H1 (cell line): Measurements from ENCODE around the gene LRRC63. TPM values are rescaled to one million over a fixed set of nuclear protein-coding genes. Genes with fewer than 3 reads are reported as not detected.

Source experiments
- ATF2 ChIP-seq: IDR thresholded peaks from 2 replicates; pipeline ENCODE4 v1.6.1; 2012; ENCODE audit warnings: low read length, inconsistent platforms
- BCL11A ChIP-seq, 2 experiments: IDR thresholded peaks; one replicate each; pipeline ENCODE4 v1.6.1; 2011; ENCODE audit warnings: low read depth in 2 of 2, low read length in 2 of 2, mild to moderate bottlenecking in 2 of 2
- EZH2 ChIP-seq: fragments of 200-600 bp; sonication (generic); IDR thresholded peaks from 2 replicates; pipeline ENCODE4 v1.7.1; 2012; ENCODE audit warnings: low read depth, mild to moderate bottlenecking, moderate library complexity, low read length, inconsistent platforms; ENCODE audit not compliant: severe bottlenecking
- JUN ChIP-seq: IDR thresholded peaks from 2 replicates; pipeline ENCODE4 v1.6.1; 2011; ENCODE audit warnings: low read depth, mild to moderate bottlenecking, improper control_type of control experiment, low read length
- KDM1A ChIP-seq: fragments of 200-600, 300-600 bp; sonication (generic); IDR thresholded peaks from 2 replicates; pipeline ENCODE4 v1.7.1; 2016; ENCODE audit warnings: mild to moderate bottlenecking, low read length, borderline replicate concordance
- RFX5 ChIP-seq: IDR thresholded peaks from 2 replicates; pipeline ENCODE4 v1.6.1; 2011; ENCODE audit warnings: low read depth, low read length, improper control_type of control experiment, borderline replicate concordance
- TEAD4 ChIP-seq: IDR thresholded peaks from 2 replicates; pipeline ENCODE4 v1.6.1; 2012; ENCODE audit warnings: low read depth, low read length, inconsistent platforms, mixed read lengths
- ZNF274 ChIP-seq: IDR thresholded peaks from 2 replicates; pipeline ENCODE4 v1.7.0; 2012; ENCODE audit warnings: low read length, borderline replicate concordance; ENCODE audit errors: extremely low read depth
- polyA plus RNA-seq, 7 experiments: library from polyadenylated mRNA; depleted of rRNA in 3 of 7; stranded (reverse) in 5 of 7; unstranded in 2 of 7; fragments of >200 nt in 5 of 7; fragments of 200-250 nt in 2 of 7; gene quantifications; 1 replicate in 5 of 7; 2 replicates in 1 of 7; 4 replicates in 1 of 7; pipeline versions ENCODE4 v1.2.1 to v1.2.3, GENCODE V29; 2011 to 2013; ENCODE audit warnings: missing spikeins in 2 of 7, mixed read lengths in 2 of 7
- total RNA-seq: library from RNA; stranded (reverse); fragmentation: NEBNext Ultra II Directional; extraction: Animal tissue kit (Norgen Biotek cat#: 25700); gene quantifications from 2 replicates; pipeline ENCODE4 v1.2.1, GENCODE V29; 2021

The LRRC63 gene
- total and polyA plus RNA-seq, 2 of the 8 experiments (the other 6 are each of a cell fraction or from before 2014, with no cell fraction given) = not detected

GRCh38 chr13:46313024-46313423 is 101.3 kb downstream of the LRRC63 start (continued):
- TF ChIP-seq EZH2 (no peak), BCL11A (IDR thresholded peaks at IDR 0.05; ENCODE audit: low read depth in 2 of 2, low read length in 2 of 2) (no peak), ZNF274 (no peak), ATF2 (no peak), KDM1A (no peak), JUN (no peak), TEAD4 (no peak), RFX5 (no peak)
